ENCODE data around the gene UNC13B. TPM values are rescaled to one million over a fixed set of nuclear protein-coding genes. Genes with fewer than 3 reads are reported as not detected.

The UNC13B gene
- total and polyA plus RNA-seq, 2 experiments from 2014 or later, result 7.1 to 24.3 TPM

- TF ChIP-seq CTCF (IDR thresholded peaks at IDR 0.05; ENCODE audit: poor library complexity) (no peak), EZH2 (IDR thresholded peaks at IDR 0.05; ENCODE audit: borderline replicate concordance) (no peak), EZH2phosphoT487 (IDR thresholded peaks at IDR 0.05; ENCODE audit: low read depth, severe bottlenecking, unreplicated experiment) (no peak)
- no peaks in the 10 kb centered on the region for H4K20me1 ChIP-seq (ENCODE audit: insufficient read depth, poor library complexity, severe bottlenecking)
- H3K9me2 ChIP-seq (replicated peaks; ENCODE audit: insufficient read depth), result no peaks in the 10 kb centered on the region
- no peak for DNase-seq (ENCODE audit: low spot score)
- H3K4me3 ChIP-seq, result no peak overlapping the region
- no peaks in the 10 kb centered on the region for H3K27me3 ChIP-seq
- H2AFZ ChIP-seq, result no peak overlapping the region
- no peaks in the 10 kb centered on the region for H3K79me2 ChIP-seq
- no peak overlapping the region for H3K4me2 ChIP-seq
- H3K9me3 ChIP-seq (ENCODE audit: low read depth), result no peaks in the 10 kb centered on the region
- H3K36me3 ChIP-seq (replicated peaks; ENCODE audit: insufficient read depth, low read depth), result no peaks in the 10 kb centered on the region
- no peak overlapping the region for H3K27ac ChIP-seq
- H3K4me1 ChIP-seq (ENCODE audit: insufficient read depth), result peaks cover 4% of the 10 kb centered on the region
- 43% methylated on average over 1 of the region's 1 CpG for WGBS (ENCODE audit: low lambda C conversion rate, missing lambda C conversion rate)
Observed at GRCh38 chr9:35426627-35427026, 264.8 kb downstream of the UNC13B start.

DNA sequence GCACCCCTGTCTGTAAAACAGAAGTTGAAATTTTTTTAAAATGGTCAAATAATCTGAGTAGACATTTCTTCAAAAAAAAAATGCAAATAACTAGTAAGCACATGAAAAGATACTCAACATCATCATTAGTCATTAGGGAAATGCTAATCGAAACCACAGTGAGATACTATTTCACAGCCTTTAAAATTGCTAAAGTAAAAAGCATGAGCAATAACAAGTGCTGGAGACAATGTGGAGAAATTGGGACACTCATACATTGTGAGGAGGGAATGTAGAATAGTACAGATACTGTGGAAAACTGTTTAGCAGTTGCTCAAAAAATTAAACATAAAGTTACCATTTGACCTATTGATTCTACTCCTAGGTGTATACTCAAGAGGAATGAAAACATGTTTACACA is 269.7 kb downstream of the UNC13B start:
- H3K9me2 ChIP-seq (replicated peaks; ENCODE audit: insufficient read depth), result no peaks in the 10 kb centered on the region
- no peak overlapping the region for H3K4me3 ChIP-seq
- H3K27ac ChIP-seq, result no peak overlapping the region
- H3K27me3 ChIP-seq, result peaks cover 11% of the 10 kb centered on the region
- no peaks in the 10 kb centered on the region for H3K36me3 ChIP-seq (replicated peaks; ENCODE audit: insufficient read depth, low read depth)
- no peak for DNase-seq (ENCODE audit: low spot score)
- no peak overlapping the region for H3K4me2 ChIP-seq
- no peaks in the 10 kb centered on the region for H3K79me2 ChIP-seq
- H2AFZ ChIP-seq, result no peak overlapping the region
- no peaks in the 10 kb centered on the region for H4K20me1 ChIP-seq (ENCODE audit: insufficient read depth, poor library complexity, severe bottlenecking)
- TF ChIP-seq EZH2 (IDR thresholded peaks at IDR 0.05; ENCODE audit: borderline replicate concordance), result no peak
- TF ChIP-seq CTCF (IDR thresholded peaks at IDR 0.05; ENCODE audit: poor library complexity), result no peak
- no peak for TF ChIP-seq EZH2phosphoT487 (IDR thresholded peaks at IDR 0.05; ENCODE audit: low read depth, severe bottlenecking, unreplicated experiment)
- no peaks in the 10 kb centered on the region for H3K4me1 ChIP-seq (ENCODE audit: insufficient read depth)
- no peaks in the 10 kb centered on the region for H3K9me3 ChIP-seq (ENCODE audit: low read depth)
- WGBS (ENCODE audit: low lambda C conversion rate, missing lambda C conversion rate), result 93% methylated on average over 1 of the region's 1 CpG

GRCh38 chr9:35432076-35432475 is 270.3 kb downstream of the UNC13B start:
- H3K27ac ChIP-seq, result no peak overlapping the region
- H3K9me3 ChIP-seq (ENCODE audit: low read depth), result no peaks in the 10 kb centered on the region
- whole genome bisulfite sequencing (ENCODE audit: low lambda C conversion rate, missing lambda C conversion rate), result 88% methylated on average over 2 of the region's 2 CpGs
- TF ChIP-seq EZH2 (IDR thresholded peaks at IDR 0.05; ENCODE audit: borderline replicate concordance) (no peak), EZH2phosphoT487 (IDR thresholded peaks at IDR 0.05; ENCODE audit: low read depth, severe bottlenecking, unreplicated experiment) (no peak), CTCF (IDR thresholded peaks at IDR 0.05; ENCODE audit: poor library complexity) (no peak)
- H3K4me3 ChIP-seq, result no peak overlapping the region
- no peaks in the 10 kb centered on the region for H3K36me3 ChIP-seq (replicated peaks; ENCODE audit: insufficient read depth, low read depth)
- no peak overlapping the region for H3K4me2 ChIP-seq
- no peaks in the 10 kb centered on the region for H3K4me1 ChIP-seq (ENCODE audit: insufficient read depth)
- no peaks in the 10 kb centered on the region for H3K9me2 ChIP-seq (replicated peaks; ENCODE audit: insufficient read depth)
- no peaks in the 10 kb centered on the region for H3K79me2 ChIP-seq
- H3K27me3 ChIP-seq, result peaks cover 11% of the 10 kb centered on the region
- no peak for DNase-seq (ENCODE audit: low spot score)
- no peak overlapping the region for H2AFZ ChIP-seq
- H4K20me1 ChIP-seq (ENCODE audit: insufficient read depth, poor library complexity, severe bottlenecking), result no peaks in the 10 kb centered on the region

DNA sequence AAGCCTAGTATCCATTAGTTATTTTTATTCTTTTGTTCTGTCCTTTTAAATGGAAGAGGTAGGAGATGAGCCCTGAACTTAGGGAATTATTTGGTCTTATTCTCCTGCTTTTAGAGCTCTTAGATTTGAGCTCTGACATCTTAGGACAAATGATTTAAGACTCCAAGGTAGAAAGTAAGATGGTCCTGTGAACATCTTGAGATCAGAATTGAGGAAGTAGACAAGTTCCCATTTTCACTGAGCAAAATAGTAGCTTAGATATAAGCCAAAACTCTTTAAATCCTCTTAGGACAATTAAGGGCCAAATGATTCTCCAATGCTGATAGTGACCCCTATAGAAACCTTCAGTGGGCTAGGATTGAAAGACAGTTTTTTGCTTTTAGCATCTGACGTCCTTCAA is 275.1 kb downstream of the UNC13B start:
- H3K4me1 ChIP-seq (ENCODE audit: insufficient read depth), result no peaks in the 10 kb centered on the region
- no peak for DNase-seq (ENCODE audit: low spot score)
- H4K20me1 ChIP-seq (ENCODE audit: insufficient read depth, poor library complexity, severe bottlenecking), result no peaks in the 10 kb centered on the region
- TF ChIP-seq EZH2 (IDR thresholded peaks at IDR 0.05; ENCODE audit: borderline replicate concordance), result no peak
- no peak for TF ChIP-seq CTCF (IDR thresholded peaks at IDR 0.05; ENCODE audit: poor library complexity)
- no peak for TF ChIP-seq EZH2phosphoT487 (IDR thresholded peaks at IDR 0.05; ENCODE audit: low read depth, severe bottlenecking, unreplicated experiment)
- no peaks in the 10 kb centered on the region for H3K79me2 ChIP-seq
- no peaks in the 10 kb centered on the region for H3K9me2 ChIP-seq (replicated peaks; ENCODE audit: insufficient read depth)
- H2AFZ ChIP-seq, result no peak overlapping the region
- no peak overlapping the region for H3K27ac ChIP-seq
- no peak overlapping the region for H3K4me3 ChIP-seq
- WGBS (ENCODE audit: low lambda C conversion rate, missing lambda C conversion rate), result 77% methylated on average over 1 of the region's 1 CpG
- no peak overlapping the region for H3K4me2 ChIP-seq
- peaks cover 11% of the 10 kb centered on the region for H3K27me3 ChIP-seq
- no peaks in the 10 kb centered on the region for H3K36me3 ChIP-seq (replicated peaks; ENCODE audit: insufficient read depth, low read depth)
- H3K9me3 ChIP-seq (ENCODE audit: low read depth), result no peaks in the 10 kb centered on the region
